ENCODE measurements around the gene TAF4B.
"Not testable (repeated sequence)": the region's sequence is repeated elsewhere in the genome, so short reads cannot be mapped to it uniquely, and the experiment has no call there.

Gene TAF4B

DNA sequence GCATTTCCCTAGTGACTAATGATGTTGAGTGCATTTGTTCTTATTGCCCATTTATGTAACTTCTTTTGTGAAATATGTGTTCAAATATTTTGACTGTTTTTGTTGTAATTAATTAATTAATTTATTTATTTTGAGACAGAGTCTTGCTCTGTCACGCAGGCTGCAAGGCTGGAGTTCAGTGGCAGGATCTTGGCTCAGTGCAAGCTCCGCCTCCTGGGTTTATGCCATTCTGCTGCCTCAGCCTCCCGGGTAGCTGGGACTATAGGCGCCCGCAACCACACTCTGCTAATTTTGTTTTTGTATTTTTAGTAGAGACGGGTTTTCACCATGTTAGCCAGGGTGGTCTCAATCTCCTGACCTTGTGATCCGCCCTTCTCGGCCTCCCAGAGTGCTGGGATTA lies 71.9 kb downstream of the TAF4B start:
- FAIRE-seq (no peak), DNase-seq (ENCODE audit: insufficient read length, low spot score) (no peak)

DNA sequence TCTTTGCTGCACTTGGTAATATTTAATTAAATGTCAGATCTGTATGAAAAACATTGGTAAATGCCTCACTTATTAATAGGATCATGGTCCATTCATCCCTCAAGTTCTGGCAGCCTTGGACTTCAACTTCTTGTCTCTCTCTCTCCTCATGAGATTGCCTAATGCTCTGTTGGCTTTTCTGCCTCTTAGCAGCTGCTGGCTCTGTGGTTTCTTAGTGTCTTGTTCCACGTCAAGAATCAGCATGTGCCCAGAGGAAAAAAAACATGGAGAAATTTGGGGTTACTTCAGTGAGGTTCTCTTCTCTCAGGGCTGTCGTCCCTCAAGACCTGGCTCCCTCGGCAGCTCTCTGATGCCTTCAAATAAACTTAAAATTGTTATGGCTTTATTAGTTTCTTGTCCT lies 75.4 kb downstream of the TAF4B start:
- no peak for FAIRE-seq

DNA sequence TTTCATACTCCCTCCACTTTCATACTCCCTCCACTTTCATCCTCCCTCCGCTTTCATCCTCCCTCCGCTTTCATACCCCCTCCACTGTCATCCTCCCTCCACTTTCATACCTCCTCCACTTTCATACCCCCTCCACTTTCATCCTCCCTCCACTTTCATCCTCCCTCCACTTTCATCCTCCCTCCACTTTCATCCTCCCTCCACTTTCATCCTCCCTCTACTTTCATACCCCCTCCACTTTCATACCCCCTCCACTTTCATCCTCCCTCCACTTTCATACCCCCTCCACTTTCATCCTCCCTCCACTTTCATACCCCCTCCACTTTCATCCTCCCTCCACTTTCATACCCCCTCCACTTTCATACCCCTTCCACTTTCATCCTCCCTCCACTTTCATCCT lies 77.0 kb downstream of the TAF4B start:
- FAIRE-seq; DNase-seq (ENCODE audit: insufficient read length, low spot score): not testable (repeated sequence)

More for the DNA sequence above, 75.4 kb downstream of the TAF4B start:
- DNase-seq (ENCODE audit: insufficient read length, low spot score), result no peak

DNA sequence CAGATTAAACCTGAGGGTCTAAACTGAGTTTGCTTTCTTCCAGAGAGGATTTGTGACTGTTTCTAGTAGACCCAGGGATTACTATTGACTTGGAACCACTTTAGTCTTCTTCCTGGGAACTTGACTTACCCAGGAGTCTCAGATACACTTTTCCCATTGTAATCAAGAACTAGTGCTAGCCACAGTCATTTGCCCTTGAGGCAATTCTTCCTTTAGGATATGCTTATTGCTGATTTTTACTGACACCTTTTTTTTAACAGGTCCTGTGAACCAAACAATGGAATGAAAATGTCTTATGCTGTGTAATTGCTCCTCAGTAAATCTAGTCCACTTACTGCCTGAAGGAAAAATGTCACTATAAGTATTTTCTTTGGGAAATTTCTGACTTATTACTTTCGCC lies 78.3 kb downstream of the TAF4B start:
- FAIRE-seq (no peak), DNase-seq (ENCODE audit: insufficient read length, low spot score) (no peak)

DNA sequence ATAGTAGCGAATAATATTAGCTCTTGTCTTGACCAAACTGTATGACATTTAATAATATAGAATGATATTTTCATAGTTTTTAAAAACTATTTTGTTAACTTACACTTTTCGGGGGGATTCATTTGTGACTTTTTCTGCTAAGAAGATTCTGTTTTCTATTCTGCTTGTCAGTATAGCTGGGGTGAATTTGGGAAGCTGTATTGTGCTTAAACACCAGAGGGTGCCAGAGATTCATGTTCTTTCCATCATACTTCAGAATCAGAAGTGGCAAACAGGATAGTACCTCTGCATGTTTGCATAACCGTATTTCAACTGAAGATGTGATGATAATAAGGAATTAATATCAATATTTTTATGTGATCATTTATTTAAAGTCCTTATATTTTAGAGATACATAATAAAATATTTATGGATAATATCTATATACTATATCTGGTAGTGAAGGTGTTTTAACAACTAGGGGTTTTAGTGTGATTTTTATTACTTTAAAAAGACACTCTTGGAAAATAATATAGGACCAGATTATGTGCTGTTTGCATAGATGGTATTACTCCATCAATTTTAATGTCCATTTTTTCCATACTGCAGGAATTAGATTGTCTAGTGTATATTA lies 81.0 kb downstream of the TAF4B start:
- peak; percentile 63 for FAIRE-seq
- DNase-seq (ENCODE audit: insufficient read length, low spot score), result peak; percentile 4

DNA sequence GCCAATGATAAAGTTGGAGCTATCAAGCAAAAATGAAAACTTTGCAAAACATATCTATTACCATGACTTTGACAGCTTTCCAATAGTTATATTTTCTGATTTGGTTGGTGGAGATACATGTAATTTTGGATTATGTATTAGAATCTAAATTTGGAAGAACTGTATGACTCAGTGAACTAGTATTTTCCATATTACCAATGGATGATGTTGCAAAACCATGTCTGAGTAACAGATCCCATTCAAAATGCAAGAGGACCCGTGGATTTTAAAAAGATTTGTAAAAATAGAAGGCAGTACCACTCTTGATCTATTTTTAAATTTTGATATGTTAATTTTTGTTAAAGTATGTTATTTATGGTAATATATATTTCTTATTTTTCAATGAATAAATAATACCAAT lies 83.0 kb downstream of the TAF4B start:
- FAIRE-seq (no peak), DNase-seq (ENCODE audit: insufficient read length, low spot score) (no peak)

DNA sequence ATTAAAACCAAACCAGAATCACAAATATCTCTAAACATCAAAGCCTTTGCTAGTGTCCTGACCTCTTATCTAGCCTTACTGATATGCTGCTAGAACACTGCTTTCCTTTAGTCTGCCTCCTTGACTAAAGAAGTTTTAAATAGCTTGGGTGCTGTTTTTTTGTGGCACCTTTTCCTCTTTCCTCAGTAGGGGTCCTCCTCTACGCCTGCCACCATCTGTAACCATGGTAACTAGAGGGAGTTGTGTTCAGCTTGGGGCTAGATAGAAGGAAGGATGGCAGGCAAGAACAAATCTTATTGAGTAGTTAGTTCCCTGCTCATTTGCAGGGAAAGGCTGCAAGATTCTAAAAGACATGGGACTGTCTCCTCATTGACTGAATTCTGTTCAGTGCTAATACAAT lies 86.0 kb downstream of the TAF4B start:
- FAIRE-seq, result no peak

DNA sequence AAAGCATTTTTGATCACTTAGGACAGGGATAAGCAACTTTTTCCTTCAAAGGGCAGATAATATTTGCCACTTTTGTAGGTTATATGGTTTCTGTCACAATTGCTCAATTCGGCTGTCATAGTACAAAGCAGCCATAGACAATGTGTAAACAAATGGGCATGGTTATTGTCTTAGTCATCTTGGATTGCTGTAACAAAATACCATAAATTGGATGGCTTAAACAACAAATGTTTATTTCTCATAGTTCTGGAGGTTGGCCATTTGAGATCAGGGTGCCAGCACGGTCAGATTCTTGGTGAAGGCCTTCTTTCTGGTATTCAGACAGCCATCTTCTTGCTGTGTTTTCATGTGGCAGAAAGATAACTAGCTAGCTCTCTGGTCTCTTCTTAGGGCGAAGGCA lies 91.2 kb downstream of the TAF4B start:
- no peak for DNase-seq (ENCODE audit: insufficient read length, low spot score)
- FAIRE-seq, result no peak

More for the DNA sequence above, 86.0 kb downstream of the TAF4B start:
- DNase-seq (ENCODE audit: insufficient read length, low spot score), result no peak

DNA sequence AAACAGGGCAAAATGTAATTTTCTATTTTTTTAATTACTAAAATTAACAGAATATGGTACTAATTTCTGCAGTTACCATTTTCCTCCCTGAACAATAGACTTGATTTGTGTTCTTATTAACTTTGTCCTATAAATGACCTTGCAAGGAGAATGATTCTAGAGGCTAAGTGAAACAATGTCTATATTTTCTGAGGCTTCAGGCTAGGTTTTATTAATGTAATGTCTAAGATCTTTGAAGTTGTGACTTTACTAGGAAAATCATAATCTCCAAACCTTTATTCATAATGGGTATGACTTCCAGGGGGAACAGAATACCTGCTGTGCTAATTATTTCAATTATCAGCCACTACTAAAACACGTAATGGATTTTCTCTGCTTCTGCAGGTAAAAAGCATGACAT lies 94.4 kb downstream of the TAF4B start:
- no peak for FAIRE-seq
- no peak for DNase-seq (ENCODE audit: insufficient read length, low spot score)

DNA sequence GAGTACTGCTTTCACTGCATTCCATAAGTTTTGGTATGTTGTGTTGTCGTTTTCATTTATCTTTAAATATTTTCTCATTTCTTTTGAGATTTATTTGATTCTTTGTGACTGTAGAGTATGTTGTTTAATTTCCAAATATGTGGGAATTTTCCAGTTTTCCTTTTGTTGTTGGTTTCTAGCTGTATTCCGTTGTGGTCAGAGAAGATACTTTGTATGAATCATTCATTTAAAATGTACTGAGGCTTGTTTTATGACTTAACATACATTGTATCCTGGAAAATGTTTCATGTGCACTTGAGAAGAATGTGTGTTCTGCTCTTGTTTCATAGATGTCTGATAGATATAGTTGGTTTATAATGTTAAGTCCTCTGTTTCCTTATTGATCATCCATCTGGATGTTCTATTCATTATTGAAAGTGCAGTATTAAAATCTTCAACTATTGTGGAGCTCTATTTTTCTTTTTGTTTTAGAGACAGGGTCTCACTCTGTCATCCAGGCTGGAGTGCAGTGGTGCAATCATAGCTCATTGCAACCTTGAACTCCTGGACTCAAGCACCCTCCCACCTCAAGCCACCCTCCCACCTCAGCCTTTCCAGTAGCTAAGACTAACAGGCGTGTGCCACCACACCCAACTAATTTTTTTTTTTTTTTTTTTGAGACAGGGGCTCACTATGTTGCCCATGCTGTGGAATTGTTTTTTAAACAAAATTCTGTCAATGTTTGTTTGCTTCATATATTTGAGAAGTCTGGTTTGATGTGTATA lies 96.8 kb downstream of the TAF4B start:
- FAIRE-seq (peak; percentile 18), DNase-seq (ENCODE audit: insufficient read length, low spot score) (no peak)

DNA sequence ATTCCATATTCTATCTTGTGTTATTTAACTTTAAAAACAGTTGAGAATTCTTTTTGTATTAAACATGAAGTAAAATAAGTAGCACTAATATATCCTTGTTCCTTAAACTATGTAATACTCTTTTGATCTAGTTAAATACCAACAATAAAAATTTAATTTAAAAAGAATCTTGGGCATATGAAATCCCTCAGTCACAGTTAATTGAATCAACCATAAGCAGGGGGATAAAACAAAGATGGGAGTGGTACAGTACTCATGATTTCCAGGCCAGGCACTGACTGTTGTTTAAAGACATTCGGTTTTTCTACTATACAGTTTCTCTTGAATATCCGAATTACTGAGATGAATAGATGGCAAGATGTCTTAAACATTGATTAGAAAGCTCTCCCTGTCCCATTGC lies 99.5 kb downstream of the TAF4B start:
- no peak for FAIRE-seq
- DNase-seq (ENCODE audit: insufficient read length, low spot score), result no peak

DNA sequence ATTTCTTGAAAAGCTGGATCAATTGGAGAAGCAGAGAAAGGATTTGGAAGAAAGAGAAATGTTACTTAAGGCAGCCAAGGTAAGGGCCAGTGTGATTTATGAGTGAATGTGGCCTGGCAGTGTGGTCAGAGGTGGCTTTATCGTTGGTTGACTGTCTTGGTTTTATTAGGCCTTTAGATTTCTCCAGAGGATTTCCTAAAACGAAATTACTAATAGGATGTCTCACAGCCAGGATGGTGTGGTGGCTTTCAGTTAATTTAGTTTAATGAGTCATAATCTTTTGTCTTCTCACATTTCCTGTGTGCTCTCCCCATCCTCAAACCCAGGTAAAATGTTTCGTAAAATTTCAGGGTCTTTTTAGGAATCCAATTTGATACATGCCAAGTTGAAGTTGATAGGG lies 100.8 kb downstream of the TAF4B start:
- DNase-seq (ENCODE audit: insufficient read length, low spot score) (no peak), FAIRE-seq (no peak)

DNA sequence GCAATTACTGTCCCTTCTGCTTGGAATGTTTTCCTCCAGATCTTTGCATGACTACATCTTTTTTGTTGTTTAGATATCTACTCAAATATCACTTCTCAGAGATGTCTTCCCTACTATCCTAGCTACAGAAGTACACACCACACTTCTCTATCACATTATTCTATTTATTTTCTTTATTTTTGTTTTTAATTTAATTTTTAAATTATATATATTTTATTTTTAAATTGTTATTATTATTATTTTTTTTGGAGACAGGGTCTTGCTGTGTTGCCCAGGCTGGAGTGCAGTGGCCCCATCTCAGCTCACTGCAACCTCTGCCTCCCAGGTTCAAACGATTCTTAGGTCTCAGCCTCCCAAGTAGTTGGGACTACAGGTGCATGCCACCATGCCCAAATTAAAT lies 106.7 kb downstream of the TAF4B start:
- DNase-seq (ENCODE audit: insufficient read length, low spot score) (no peak), FAIRE-seq (no peak)

DNA sequence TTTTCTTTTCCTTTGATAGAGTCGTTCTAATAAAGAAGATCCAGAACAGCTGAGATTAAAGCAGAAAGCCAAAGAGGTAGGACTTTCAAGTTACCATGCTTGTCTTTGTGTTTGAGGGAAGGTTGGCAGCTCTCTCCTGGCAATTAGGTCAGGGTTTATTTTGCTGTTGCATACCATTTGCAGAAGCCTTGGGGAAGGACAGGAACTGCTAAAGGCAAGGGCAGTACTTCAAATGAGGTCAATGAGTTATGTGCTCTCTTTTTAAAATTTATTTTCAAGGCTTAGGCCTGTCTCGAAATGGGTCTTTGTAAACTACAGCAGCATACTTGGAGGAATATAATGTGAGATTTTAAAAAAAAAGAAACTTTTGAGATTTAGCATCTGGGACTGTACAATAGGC lies 108.9 kb downstream of the TAF4B start:
- FAIRE-seq, result no peak

DNA sequence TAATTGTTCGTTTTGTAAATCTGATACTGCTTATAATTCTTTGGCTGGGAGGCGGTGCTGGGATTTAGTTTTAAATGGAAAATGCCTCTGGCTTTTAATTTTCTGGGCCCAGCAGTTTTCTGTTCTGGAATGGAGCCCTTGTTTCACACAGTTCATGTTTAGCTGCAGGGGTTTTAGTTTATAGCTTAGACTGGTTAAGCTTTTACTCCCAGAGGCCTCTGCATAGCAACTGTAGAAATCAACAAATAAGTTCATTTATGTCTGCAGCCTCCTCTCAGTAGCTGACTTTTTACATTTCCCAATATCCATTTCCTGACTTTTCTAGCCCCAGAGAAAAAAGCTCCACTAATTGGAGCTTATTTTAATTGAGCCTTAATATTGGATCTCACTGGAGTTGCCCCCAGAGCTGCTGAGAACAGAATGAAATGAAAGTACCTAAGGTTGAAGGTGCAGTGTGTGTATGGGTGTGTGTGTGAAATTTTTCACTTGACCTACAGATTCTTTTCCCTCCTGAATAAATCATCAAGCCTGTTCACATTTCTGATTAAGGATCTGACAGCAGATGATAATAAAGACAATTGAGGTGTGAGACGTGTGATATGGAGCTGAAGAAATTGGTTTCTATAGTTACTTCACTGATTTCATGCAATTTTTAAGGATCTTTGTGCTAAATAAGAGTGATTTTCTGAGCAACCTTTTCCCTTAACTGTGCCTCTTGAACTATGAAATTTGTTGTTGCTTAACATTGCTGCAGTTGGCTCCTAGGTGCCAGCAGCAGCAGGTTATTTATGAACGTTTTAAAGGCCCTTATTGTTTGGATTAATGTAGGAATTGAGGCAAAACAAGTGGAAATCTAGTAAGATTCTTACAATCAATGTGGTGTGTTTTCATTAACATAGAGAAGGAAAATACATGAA lies 109.6 kb downstream of the TAF4B start:
- FAIRE-seq (no peak), DNase-seq (ENCODE audit: insufficient read length, low spot score) (no peak)

More for the DNA sequence above, 108.9 kb downstream of the TAF4B start:
- no peak for DNase-seq (ENCODE audit: insufficient read length, low spot score)

DNA sequence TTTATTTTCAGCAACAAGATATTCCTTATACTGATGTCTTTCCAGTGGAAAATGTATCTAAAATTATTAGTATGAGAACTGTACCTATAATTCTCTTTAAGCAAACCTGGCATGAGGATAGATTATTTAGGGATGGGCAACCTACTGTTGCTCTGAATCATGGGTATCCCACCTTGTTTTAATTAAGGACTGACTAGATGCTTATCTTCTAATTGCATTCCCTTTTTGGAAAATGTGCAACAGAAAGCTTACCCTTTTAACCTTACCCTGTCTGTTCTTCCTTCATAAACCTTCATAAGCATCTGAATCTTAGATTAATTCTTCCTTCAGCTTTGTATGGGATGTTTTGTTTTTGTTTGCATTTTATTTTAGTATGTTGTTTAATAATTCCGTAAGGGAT lies 110.3 kb downstream of the TAF4B start:
- FAIRE-seq (no peak), DNase-seq (ENCODE audit: insufficient read length, low spot score) (no peak)

DNA sequence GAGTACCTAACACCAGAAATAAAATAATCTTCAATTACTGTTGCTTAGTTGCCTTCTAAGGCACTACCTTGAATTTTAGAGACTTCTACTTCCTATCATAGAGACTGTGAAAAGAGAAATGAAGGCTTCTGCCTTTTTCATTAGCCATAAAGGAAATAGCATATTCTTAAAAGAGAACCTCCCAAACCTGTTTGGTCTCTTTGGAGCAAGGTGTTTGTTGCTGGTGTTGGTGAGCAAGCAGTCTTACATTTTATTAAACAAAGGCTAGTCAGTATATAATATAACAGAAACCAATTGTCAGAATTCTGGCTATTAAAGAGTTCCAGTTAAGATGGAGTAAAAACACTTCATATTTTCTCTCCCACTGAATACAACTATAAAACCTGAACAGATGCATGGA lies 116.4 kb downstream of the TAF4B start:
- DNase-seq (ENCODE audit: insufficient read length, low spot score) (no peak), FAIRE-seq (no peak)

DNA sequence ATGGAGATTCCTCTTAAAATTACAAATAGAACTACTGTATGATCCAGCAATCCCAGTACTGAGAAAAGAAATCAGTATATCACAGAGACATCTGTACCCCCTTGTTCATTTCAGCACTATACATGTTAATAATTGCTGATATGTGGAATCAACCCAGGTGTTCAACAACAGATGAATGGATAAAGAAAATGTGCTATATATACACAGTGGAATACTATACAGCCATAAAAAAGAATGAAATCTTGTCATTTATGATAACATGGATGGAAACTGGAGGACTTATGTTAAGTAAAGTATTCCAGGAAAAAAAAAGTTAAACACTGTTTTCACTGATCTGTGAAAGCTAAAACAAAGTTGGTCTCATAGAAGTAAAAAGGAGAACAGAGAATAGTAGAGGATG lies 124.7 kb downstream of the TAF4B start:
- DNase-seq (ENCODE audit: insufficient read length, low spot score) (no peak), FAIRE-seq (no peak)

DNA sequence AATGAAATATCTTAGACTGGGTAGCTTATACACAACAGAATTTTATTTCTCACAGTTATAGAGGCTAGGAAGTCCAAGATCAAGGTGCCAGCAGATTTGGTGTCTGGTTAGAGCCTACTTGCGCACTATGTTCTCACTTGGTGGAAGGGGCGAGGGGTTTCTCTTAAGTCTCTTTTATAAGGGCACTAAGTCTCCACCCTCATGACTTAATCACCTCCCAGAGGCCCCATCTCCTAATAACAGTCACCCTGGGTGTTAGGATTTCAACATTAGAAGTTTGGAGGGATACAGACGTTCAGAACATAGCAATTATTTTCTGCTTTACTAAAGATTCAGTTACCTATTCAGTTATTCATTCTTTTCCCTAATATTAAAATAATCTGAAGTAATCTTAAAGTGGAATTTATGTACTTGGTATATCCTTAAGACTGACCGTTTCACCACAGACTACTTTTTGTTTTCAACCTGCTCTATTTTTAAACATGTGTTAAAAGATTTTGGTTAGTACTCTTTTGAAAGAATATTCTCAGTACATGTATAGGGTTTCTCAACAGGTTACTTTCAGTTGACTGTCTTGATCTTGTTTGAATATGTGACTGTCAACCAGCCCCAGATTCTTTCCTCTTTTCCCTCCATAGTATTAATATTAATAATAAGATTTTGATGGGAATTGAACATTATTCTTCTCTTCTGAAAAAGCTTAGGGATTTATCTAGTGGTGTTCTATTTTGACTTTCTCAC lies 130.0 kb downstream of the TAF4B start:
- DNase-seq (ENCODE audit: insufficient read length, low spot score) (no peak), FAIRE-seq (peak; percentile 74)

DNA sequence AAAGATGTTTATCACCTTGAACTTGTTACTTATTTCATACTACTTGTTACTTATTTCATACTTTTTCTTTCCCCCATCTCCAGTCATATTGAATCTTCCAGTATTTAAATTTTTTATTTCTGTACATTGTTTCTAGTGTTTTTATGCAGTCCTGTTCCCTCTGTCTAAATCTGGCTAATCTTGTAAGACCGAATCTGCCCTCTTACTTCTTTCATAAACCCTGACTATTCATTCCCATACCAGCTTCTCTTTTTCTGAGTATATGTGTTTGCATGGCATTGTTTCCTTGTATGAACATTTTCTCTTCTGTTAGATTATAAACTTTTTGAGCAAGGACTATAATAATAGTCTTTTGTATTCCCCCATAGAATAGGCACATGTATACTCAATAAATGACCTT lies 131.7 kb downstream of the TAF4B start:
- DNase-seq (ENCODE audit: insufficient read length, low spot score), result no peak
- no peak for FAIRE-seq

DNA sequence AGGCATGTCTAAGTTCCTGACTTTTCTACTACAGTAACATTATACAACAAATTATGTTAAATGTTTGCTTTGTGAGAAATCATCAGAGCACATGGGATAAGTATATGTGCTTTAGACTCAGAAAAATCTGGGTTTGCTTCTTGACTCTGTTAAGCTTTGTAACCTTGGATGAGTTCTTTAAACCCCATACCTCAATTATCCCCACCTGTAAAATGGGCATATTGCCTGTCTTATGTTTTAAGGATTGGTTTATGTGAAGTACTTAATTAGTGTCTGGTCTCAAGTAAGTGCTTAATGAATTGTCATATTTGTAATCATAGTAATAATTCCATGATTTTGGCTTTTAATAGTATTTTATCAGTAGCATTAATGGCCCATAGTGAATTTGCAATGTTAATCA lies 135.8 kb downstream of the TAF4B start:
- DNase-seq (ENCODE audit: insufficient read length, low spot score), result no peak
- peak; percentile 56 for FAIRE-seq

All from GM19239 (cell line).